NCI-H187 treated with DMSO at 0.1 percent for 48 hours (cell line): Measurements from ENCODE around the gene GRIP2.
"Not testable (repeated sequence)": the region's sequence is repeated elsewhere in the genome, so short reads cannot be mapped to it uniquely, and the experiment has no call there.

Experiments used
- DNase-seq: peaks from one replicate; lab custom pipeline; 2025; lab: John Stamatoyannopoulos, UW

The GRIP2 gene

GRCh38 chr3:14520149-14520548, 20.0 kb downstream of the GRIP2 start:
- no peak for DNase-seq

DNA sequence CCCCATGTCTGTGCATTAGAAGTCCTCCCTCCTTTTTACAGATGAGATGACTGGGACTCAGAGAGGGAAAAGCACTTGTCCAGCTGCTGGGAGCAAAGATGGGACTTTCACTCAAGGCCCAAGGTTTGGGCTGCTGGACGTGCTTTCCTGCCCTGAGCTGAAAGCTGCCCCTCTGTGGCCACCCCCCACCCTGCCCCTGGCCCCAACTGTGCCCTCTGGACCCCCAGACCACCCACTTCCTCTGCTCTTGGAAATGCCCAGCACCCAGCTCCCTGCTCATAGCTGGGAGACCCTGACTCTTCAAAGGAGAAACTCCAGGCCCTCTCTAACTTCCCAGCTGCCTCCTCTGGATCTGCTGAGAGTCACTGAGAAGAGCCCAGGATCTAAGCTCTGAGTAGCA, 20.7 kb downstream of the GRIP2 start:
- no peak for DNase-seq

DNA sequence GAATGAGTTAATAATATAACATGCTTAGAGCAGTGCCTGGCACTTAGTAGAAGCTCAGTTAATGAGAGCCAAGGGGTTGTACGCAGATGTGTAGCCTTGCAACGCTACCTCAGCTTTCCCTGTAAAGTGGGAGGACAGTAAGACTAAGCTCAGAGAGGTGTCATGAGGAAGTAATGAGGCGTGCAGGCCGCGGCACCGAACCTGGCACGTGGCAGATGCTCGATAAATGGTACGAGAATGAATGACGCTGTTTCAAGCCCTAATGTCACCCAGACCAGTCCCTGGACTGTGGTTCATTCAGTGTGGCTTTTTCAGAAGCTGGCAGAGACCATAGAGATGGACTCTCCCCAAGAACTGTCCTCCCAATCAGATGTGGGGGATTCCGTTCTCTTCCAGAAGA, 21.2 kb downstream of the GRIP2 start:
- DNase-seq, result no peak

- no peak for DNase-seq
These were observed 21.7 kb downstream of the GRIP2 start for GRCh38 chr3:14518432-14518802.

- DNase-seq, result no peak
These were observed 22.3 kb downstream of the GRIP2 start for GRCh38 chr3:14517601-14518431.

GRCh38 chr3:14516738-14517345, 23.3 kb downstream of the GRIP2 start:
- DNase-seq, result no peak

DNA sequence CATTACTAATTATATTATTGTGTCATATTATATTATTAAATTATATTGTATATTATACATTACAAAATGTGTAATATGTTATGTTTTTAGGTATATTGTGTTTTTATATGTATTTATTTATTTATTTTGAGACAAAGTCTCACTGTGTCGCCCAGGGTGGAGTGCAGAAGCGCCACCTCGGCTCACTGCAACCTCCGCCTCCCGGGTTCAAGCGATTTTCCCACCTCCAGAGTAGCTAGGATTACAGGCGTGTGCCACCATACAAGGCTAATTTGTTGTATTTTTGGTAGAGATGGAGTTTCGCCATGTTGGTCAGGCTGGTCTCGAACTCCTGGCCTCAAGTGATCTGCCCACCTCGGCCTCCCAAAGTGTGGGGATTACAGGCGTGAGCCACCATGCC, 24.6 kb downstream of the GRIP2 start:
- not testable (repeated sequence) for DNase-seq

DNA sequence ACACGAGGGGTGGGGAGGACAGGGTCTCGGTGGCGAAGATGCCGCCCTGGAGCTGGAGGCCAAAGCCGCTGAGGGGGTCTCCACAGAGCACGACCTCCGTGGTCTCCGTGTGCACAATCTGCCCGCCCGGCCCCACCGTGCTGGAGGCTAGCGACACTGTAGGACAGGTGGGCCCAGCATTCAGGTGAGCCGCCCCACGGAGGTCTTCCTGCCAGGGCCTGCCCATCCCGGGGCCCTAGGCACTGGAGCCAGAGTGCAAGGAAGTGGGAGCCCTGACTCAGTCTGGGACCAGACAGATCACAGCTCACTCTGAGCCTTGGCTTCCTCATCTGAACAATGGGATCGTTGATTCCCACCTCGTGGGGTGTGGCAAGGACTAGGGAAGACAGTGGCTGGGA, 25.8 kb downstream of the GRIP2 start:
- no peak for DNase-seq

- DNase-seq, result no peak
These were observed 26.4 kb downstream of the GRIP2 start for GRCh38 chr3:14513566-14514322.

- no peak for DNase-seq
These were observed 27.2 kb downstream of the GRIP2 start for GRCh38 chr3:14512942-14513327.

- no peak for DNase-seq
These were observed 27.7 kb downstream of the GRIP2 start for GRCh38 chr3:14512281-14512941.

- no peak for DNase-seq
These were observed 28.4 kb downstream of the GRIP2 start for GRCh38 chr3:14511623-14512280.

GRCh38 chr3:14510838-14511622, 29.1 kb downstream of the GRIP2 start:
- DNase-seq, result no peak

GRCh38 chr3:14509796-14510100, 30.4 kb downstream of the GRIP2 start:
- no peak for DNase-seq

DNA sequence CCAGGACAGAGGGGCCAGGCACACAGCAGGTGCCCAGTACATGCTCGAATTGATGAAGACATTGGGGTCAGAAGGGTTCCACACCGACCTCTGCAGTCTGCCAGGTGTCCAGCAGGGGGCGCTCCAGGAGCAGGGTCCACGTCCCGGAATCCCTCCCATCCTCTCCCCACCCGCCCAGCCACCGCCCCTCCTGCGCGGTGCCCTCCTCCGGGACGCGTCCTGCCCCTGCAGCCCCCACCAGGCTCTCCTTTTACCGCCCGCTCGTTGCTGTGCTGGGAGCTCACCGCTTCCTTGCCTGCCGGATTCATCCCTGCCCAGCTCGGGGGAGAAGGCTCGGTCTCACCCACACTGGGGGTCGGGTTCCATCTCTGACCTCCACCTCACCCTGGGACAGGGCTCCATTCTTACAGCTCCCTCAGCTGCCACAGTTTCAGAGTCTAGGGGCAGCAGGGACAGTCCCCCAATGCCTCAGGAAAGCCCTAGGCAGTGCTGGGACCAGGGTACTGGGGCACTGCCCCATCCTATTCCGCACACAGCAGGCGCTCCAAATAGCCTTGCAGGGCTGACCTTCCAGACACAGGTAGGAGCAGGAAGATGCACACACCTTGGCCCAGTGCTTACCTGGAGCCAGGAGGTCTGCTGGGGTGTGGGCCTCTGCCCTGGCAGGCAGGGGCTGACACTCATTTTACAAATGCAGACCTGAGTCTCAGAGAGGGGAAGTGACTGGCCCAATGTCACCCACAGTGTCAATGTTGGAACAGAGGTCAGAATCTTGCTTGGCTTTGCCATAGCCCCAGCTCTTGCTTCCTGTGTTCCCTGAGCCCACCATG, 31.0 kb downstream of the GRIP2 start:
- DNase-seq, result no peak

GRCh38 chr3:14508505-14508819, 31.7 kb downstream of the GRIP2 start:
- DNase-seq, result no peak

GRCh38 chr3:14507757-14508504, 32.2 kb downstream of the GRIP2 start:
- no peak for DNase-seq

GRCh38 chr3:14507305-14507741, 32.8 kb downstream of the GRIP2 start:
- DNase-seq, result no peak

GRCh38 chr3:14506626-14507304, 33.4 kb downstream of the GRIP2 start:
- DNase-seq, result no peak
